ENCODE data around the gene MBNL3.

GRCh38 chrX:132425744-132426318, 63.0 kb downstream of the MBNL3 start:
- TF ChIP-seq POLR2A (IDR thresholded peaks at IDR 0.05) = no peak
- TF ChIP-seq CTCF (IDR thresholded peaks at IDR 0.05 in 4 of 5, conservative IDR thresholded peaks at IDR 0.05 in 1 of 5) = no peak
